Activated naive CD4-positive, alpha-beta T cell treated with anti-CD3 and anti-CD28 coated beads, Interleukin-2, amount 10 ng/mL, durations not matched to agents 5 hours and 36 hours (primary cell): Measurements from ENCODE around the gene KRT7. TPM values are rescaled to one million over a fixed set of nuclear protein-coding genes. Genes with fewer than 3 reads are reported as not detected.

Experiments
- total RNA-seq, 2 experiments: library from RNA; stranded (reverse); gene quantifications; one replicate each; pipeline ENCODE4 v1.2.3, GENCODE V29; 2021

KRT7 gene
- 1 to 10 TPM; 4.6 to 6.3 TPM for total RNA-seq

GRCh38 chr12:52232674-52233461, at the start of gene KRT7:
Gene KRT7, plus strand, starts transcription at chr12:52233243. Its CDS starts 54 bp downstream, at chr12:52233297.

DNA sequence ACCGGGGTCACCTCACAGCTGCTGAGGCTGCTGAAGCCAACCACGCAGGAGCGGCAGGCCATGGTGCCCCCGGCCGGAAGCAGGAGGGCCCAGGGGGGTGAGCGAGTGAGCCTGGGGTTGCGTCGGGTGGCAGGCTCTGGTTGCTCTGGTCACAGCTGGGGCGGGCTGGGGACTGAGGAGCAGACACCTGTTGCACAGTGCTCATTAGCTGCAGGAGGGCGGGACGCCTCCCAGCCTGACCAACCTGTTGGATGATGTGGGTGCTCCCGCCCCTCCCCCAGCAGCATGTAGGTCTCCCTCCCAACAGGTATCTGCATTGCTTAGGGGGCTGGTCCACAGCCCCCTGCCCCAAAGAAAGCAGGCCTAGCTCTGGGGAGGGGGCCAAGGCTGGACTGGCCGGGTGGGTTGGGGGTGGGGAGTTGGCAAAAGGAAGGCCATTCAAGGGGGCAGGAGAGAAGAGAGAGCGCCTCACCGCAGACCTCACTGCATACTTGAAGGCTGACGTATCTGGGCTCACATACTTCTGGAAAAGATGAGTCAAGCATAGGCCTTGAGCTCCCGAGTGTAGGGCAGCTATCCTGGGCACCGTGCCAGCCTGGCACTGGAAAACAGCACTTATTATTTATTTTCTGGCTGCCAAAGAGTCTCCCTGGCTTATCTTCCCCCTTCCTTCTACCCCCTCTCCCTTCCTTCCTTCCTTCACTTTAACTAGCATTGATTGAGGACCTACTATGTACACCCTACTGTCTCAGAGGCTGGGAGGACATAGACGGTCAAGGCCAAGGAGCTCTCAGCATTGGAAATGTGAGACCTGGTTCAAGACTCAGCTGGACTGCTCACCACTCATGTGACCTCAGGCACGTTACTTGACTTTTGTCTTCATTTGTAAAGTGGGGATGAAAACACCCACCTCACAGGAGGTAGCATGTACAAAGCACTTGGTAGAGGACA, 40.9 kb upstream of the KRT7 start, which contains the start of gene KRT80:
KRT80 (minus strand) TSS at position 174 of the 951 bp plus-strand sequence; CDS start at position 62, 112 bp downstream.

GRCh38 chr12:52274521-52275120, 41.6 kb downstream of the KRT7 start, which contains the start of gene KRT86:
Gene KRT86, plus strand, starts transcription at chr12:52274645. Its CDS starts 27,272 bp downstream, at chr12:52301917.

DNA sequence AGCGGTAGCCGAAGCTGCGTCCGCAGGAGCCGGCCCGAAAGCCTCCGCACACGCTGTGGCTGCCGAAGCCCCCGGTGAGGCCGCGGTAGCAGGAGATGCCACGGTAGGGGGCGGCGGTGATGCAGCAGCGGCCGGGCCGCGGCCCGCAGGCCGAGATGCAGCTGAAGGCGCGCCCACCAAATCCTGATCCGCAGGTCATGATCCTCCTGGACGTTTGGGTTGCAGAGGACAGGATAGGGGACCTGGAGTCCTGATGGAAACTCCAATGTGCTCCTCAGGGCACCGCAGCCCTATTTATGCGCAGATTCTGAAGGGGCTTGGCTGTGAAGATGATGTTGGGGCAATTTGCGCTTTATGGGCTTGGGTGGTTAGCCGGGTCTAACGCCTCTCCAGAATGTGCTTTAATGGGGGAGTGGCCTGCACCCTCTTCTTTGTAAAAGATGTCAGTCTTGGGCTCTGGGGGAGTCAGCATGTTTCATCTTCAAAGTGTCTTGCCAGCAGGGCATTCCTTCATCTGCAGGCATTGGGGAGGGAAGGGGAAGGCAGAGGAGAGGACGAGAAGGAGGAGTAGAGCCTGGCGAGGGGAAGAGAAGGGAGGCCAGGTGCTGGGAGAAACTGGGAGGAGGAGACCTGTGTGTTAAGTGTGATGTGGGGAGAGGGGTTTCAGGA, 58.4 kb downstream of the KRT7 start, which contains the start of gene KRT81:
KRT81 (minus strand) TSS at position 268 of the 669 bp plus-strand sequence; CDS start at position 199, 69 bp downstream.

Other genes starting within 250 kb of the KRT7 start
- 10 to 100 TPM; 18.3 to 19.3 TPM for gene TAMALIN, start 226.3 kb upstream of the KRT7 start, total RNA-seq
- gene NR4A1, start 181.8 kb upstream of the KRT7 start, total RNA-seq, result 1 to 10 TPM; 4.9 to 7.0 TPM
- 10 to 100 TPM; 26.3 to 32.0 TPM for gene ATG101, start 163.3 kb upstream of the KRT7 start, total RNA-seq
- under 1 TPM in 1 of 2 experiments, not detected in 1; 0.15 TPM for gene SMIM41, start 153.5 kb upstream of the KRT7 start, total RNA-seq
- gene KRT80, start 41.2 kb upstream of the KRT7 start, total RNA-seq, result not detected
- under 1 TPM in 1 of 2 experiments, not detected in 1; 0.18 TPM for gene KRT86, start 41.4 kb downstream of the KRT7 start, total RNA-seq
- gene KRT81, start 58.3 kb downstream of the KRT7 start, total RNA-seq, result not detected
- gene KRT83, start 88.2 kb downstream of the KRT7 start, total RNA-seq, result not detected
- not detected for gene KRT85, start 134.2 kb downstream of the KRT7 start, total RNA-seq
- gene KRT84, start 152.4 kb downstream of the KRT7 start, total RNA-seq, result not detected
- gene KRT82, start 173.1 kb downstream of the KRT7 start, total RNA-seq, result not detected
- gene KRT75, start 201.1 kb downstream of the KRT7 start, total RNA-seq, result not detected
- not detected for gene KRT6B, start 218.9 kb downstream of the KRT7 start, total RNA-seq
- gene KRT6C, start 240.6 kb downstream of the KRT7 start, total RNA-seq, result not detected